HG03457 (cell line): ENCODE results near the gene PANK2.
"Not testable (repeated sequence)": the region's sequence is repeated elsewhere in the genome, so short reads cannot be mapped to it uniquely, and the experiment has no call there.

Experiments used
- ATAC-seq: cut with Tn5 transposase; IDR thresholded peaks from one replicate; pipeline ENCODE4 v1.9.1; 2021; ENCODE audit warnings: moderate number of reproducible peaks; ENCODE audit not compliant: unreplicated experiment

The PANK2 gene

DNA sequence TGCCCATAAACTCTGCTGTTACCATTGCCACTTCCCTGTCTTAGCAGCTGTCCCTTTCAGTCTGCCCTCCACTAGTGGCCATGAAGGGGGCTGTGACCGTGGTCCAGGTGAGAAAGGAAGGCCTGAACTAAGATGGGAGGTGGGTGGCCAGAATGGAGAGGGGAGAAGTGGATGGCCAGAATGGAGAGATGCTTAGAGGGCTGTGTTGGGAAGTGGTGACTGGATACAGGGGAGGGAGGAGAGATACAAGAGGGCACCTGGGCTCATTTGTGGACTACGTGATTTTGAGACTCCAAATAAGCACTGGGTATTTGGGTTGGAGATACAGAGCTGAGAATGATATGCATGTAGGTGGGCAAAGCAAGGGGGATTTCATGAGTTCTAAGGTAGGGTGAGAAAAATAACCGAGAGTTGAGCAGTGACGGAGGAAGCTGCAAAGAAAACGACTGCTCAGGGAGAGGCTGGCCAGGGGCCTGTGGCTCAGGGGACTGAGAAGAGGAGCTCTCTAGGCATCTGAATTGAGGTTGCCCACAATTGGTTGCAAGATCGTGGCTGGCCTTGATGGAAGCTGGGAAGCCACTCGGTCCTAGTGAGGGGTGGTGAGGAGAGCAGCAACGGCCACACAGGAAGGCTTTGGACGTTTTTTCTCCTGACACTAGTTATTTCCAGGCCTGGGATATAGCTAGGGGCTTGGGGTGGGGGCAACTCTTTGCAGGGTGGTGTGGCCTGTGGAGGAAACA is 36.9 kb downstream of the PANK2 start:
- ATAC-seq = no peak

DNA sequence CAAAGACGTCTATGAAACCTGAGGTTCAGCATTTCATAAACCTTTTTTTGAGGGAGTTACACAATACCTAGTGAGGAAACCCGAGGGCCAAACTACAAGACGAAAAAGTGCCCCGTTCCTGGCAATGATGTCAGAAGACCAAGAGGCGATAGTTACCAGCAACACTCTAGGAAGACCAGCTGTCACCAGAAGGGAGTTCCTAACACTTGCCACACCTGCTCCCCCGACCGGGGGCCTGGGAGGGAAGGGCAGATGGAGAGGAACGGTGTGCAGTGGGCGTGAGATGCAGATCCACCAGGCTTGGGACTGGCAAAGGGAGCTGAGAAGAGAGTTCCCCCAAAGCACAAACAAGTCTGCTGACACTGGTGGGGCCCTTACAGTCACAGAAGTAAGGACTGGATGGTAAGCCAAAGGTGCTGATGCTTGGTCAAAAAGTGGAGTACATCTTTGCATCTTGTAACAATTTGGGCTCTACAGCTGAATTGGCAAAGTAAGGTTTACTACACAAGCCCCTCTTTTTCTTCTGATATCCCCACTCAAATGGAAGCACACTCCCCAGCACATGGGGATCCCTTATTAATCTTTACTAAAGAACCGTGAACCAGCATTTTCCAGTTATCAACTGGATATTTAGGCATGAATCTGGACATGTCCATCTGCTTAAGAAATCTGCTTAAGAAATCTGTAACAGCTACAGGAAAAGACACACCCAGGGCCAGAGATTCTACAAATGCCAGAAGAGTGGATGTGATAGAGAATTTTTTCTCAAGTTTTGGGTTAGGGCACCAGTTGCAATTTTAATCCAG is 38.5 kb downstream of the PANK2 start:
- no peak for ATAC-seq

DNA sequence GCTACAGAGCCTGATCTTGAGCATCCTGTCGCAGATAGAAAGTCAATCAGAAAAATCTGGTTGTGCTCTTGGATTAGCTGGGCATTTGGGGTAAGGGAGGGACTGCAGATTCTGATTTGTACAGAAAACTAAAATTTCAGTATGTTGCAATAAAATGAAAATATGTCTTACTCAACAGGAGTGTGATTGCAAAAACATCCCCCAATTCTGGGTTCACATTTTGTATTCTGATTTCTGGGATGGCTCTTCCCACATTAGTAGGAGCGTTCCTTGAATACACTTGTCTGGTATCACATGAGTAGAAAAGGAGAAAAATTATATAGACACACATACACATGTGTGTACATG is 40.5 kb downstream of the PANK2 start:
- ATAC-seq = no peak

DNA sequence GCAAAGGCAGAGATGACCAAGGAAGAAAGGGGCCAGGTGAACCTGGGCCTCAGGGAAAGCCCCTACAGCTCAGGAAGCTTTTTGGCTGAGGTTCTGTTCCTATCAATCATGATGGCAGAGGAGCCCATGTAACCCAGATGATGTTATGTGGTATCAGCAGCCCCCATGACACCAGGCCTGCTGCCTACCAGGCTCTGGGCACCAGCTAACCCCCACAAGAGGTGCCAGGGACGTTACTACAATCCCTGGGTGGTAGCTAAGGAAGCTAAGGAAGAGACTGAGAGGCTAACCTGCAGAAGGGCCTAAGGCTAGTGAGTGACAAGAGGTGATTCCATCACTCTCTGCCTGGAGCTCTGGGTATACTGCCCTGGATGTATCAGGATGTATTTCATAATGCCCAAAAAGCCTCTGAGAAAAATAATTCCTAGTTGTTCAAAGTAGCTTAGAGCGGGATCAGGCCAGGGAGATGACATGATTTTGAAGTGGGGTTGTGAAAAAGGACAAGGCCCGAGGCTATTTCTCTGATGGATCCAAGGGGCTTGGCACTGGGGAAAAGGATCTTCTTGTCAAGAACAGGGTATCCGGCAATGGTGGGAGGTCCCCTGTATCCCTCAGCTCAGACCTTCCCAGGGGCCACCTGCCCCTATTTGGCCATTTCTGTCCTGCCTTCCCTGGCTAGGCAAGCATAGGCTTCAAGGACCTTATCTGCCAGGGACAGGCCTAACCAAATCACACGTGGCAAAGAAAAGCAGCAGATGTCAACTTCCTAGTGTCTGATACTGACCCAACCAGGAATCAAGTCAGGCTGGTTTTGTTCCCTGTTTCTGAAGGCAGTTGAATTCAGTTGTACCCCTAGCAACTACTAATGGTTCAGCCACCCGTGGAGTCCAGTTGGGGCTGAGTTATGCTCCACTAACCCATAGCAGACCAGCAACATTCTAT is 41.3 kb downstream of the PANK2 start:
- no peak for ATAC-seq

DNA sequence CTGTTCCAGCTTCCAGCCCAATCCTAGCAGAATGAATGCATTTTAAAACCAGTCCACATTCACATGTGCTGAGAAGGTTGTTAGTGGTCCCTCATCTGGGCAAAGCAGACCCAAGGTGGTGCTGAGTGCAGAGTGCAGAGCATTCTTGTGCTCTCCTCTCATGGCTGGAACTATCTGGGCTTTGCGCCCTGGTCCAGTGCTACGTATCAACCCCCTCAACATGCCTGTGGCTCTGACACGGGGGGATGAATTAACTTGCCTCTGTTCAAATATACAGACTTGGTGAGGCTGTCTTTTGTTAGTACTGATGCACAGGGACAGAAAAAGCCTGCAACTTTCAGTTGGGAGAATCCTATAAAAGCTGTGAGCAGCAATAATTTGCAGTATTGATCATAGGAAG is 42.5 kb downstream of the PANK2 start:
- ATAC-seq = no peak

DNA sequence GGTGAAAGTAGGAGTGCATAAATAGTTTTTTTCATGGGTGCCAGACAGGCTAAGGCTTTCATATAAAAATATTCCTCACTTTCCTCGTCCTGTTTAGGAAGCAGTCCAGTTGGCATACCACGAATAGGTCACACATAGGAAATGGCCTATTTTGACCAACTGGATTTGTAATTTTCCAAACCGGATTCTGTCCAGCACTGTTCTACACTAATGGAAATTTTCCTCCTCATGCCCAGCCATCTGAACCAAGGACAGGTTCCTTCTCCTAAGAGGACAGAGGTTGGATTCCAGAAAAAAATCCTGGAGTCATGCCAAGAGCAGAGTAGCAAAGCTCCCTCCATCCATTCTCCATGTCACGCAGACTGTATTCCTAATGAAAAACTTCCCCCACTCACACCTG is 43.1 kb downstream of the PANK2 start:
- ATAC-seq = no peak

DNA sequence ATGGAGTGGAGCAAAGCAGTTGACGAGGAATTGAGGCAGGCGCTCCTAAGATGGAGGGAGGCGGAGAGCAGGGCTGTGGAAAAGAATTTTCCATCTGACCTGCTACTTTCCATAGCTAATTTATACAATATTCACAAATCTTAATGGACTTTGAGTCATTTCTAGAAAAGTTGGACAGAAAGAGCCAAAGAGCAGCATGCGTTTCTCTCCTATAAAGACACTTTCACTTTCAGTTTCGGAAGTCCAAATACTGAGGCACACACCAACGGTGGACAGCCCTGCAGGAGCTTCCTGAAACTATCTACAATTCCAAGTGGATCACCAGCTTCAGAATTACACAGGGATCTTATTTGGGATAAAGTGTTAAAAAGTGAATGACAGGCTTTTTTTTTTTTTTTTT is 43.5 kb downstream of the PANK2 start:
- ATAC-seq = no peak

DNA sequence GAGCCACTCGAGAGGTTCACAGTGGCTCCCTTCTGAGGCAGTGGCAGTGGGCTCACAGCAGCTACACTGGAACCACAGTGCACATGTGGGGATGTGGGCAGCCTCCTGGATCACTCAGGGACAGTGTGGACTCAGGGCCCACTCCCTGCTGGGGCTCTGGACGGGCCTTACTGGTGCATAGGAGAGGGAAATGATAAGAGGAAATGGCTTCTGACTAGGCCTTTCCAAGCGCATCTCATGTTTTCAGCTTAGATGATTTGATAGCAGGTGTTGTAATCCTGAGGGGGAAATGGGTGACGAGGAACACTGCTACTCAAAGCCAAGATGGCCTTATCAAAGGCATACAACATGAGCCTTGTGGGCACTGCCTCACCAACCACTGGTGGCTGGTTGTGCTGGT is 44.0 kb downstream of the PANK2 start:
- no peak for ATAC-seq

DNA sequence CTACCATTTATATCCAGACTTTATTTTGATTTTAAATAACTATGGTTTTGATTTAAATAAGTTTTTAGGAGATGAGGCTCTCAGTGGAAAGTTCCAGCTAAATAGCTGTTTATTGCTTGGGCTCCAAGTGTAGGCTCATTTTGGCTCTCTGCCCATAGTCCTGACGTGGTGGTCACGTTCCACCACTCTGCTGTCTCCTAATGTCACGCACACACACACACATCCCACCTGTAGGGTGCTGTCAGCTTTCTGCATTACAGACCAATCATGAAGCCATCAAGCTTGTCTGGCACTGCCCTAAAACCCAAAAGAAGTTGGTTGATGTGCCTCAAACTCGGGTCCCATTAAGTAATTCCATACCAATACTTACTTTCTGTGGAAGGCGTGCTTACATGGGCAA is 45.4 kb downstream of the PANK2 start:
- no peak for ATAC-seq

DNA sequence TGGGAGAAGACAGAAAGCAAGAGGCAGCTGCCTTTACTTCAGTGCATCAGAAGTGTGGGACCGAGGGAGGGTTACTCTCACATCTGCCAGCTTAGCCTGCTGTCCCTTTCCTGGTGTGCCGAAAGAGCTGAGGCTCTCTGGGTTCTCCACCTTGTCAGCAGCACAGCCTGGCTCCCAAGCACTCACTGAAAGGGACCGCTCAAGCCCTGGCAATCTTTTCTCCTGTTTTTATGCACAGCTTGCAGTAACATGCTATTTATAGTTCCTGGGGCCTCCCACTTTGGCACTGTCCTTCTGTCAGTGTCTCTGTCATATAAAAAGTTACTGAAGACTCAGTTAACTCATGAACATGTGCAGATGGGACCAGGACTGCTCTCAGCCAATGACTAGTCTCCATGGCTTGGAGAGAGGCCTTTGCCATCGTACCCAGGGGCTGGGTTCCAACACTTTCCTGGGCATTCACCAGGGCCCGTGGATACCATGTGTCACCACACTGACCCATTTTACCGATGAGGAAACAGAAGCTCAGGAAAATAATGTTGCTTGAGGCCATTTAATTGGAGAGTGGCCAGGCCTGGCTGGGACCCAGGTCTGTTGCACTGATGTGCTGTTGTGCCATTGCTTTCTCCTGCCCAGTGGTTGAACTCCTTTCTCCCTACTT is 46.2 kb downstream of the PANK2 start:
- ATAC-seq = no peak

DNA sequence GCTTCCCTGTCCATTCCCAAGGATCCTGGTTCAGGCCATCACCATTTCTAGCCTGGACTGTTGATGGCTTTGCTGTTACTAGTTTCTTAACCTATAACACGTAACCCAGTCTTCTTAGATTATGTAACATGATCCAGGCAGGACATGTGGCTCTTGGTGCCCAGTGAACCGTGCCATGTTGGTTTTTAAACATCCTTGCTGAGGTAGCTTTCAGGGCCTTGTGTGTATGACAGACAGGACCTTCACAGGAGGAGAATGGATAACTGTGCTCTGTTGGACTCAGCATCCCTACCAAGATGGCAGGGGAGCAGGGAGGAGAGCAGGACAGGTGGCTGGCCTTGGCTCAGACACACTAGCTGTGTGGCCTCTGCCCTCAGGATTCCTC is 46.8 kb downstream of the PANK2 start:
- ATAC-seq = no peak

DNA sequence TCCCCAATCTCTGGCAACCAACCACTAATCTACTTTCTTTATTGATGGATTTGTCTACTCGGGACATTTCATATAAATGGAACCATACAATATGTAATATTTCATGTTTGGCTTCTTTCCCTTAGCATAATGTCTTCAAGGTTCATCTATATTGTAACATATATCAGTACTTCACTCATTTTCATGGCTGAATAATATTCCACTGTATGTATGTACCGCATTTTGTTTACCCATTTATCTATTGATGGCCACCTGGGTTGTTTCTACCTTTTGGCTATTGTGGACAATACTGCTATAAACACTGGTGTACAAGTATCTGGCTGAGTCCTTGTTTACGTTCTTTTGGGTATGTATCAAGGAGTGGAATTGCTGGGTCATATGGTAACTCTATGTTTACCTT is 48.4 kb downstream of the PANK2 start:
- ATAC-seq = no peak

DNA sequence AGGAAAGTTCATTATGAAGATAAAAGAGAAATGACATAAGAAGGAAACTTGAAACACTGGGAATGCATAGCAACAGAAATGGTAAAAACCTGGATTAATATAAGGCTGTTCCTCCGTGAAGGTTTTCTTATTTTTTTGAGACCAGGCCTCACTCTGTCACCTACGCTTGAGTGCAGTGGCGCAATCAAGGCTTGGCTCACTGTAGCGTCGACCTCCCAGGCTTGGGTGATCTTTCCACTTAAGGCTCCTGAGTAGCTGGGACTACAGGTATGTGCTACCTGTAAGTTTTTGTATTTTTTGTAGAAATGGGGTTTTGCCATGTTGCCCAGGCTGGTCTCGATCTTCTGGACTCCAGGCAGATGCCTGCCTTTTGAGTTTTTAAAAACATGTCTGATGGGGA is 51.7 kb downstream of the PANK2 start:
- ATAC-seq = no peak

DNA sequence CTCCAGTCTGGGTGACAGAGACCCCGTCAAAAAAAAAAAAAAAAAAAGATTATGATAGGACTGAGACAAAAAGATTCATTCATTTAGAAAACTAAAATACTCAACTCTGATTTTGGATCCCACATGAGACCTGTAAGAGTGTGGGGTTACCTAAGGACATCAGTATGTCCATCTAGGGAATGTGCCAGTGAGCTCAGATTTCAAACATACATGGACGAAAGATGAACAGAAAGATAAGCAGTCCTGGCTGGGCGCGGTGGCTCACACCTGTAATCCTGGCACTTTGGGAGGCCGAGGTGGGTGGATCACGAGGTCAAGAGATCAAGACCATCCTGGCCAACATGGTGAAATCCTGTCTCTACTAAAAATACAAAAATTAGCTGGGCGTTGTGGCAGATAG is 57.5 kb downstream of the PANK2 start:
- ATAC-seq = not testable (repeated sequence)

DNA sequence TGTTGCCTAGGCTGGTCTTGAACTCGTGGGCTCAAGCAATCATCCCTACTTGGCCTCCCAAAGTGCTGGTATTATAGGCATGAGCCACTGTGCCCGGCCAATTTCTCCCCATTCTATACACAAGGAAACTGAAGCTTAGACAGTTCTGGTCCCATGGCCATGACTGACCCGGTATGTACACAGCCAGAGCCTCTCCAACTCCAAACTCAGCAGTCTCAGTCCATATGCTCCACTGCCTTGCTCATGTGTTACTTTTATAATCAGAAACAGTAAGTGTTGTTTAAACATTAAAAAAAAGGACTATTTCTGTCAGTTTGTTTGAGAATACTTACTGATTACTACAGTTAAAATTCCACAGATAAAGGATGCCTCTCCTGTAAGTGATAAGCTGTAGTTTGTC is 75.5 kb downstream of the PANK2 start:
- no peak for ATAC-seq

DNA sequence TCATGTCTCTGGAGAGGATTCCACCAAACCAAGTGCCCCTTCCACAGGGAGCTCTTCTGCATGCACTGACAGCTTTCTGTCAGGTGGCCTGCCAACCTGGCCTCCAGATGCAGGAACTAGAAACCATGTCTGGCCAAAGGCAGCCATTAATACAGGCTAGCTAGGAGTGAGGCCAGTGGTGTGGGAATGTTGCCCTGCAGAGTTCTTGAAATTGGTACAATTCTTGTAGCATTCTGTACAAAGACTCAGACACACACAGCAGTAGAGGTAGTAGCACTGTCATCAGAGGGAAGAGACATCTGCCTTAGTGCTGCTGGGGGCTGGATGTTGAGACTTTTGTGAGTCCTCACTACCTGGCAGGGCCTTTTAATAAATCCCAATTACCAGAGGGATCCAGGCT is 77.4 kb downstream of the PANK2 start:
- no peak for ATAC-seq

DNA sequence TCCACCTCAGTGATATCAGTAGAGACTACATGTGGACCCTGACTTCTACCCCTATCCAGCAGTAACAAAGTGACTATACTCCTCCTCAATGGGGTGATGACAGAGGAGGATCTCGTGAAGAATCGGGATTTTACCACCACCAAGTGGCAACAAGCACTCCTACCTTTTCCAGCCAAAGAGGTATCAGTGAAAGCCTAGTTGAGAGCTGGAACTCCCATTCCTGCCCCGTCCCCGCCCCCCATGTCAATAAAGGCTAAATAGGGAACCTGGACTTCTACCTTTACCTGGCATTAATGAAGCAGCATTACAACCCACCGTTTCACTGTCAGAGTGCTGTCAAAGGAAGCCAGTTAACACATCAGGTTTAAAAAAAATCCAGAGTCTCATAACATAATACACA is 80.8 kb downstream of the PANK2 start:
- no peak for ATAC-seq

DNA sequence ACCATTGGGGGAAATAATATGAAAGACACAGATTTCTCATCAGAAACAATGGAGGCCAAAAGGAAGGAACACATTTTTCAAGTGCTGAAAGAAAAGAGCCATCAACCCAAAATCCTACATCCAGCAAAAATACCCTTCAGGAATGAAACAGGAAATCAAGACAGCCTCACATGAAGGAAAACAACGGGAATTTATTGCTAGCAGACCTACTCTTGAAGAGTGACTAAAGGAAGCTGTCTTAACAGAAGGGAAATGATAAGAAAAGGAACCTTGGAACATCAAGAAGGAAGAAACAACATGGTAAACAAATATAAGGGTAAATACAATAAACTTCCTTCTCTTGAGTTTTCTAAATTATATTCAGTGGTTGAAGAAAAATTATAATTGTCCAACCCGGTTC is 82.0 kb downstream of the PANK2 start:
- ATAC-seq = no peak

DNA sequence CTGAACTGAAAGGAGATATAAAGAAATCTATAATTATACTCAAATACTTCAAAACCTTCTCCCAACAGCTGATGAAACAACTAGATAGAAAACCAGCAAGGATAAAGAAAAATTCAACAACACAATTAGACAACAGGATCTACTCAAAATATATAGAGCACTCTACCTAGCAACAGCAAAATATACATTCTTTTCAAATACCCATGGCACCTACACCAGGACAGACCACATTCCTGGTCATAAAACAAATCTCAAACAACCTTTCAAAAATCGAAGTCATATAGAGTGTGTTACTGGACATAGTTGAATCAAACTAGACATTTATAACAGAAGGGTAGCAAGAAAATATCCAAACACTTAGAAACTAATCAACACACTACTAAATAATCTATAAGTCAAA is 83.0 kb downstream of the PANK2 start:
- ATAC-seq = no peak

DNA sequence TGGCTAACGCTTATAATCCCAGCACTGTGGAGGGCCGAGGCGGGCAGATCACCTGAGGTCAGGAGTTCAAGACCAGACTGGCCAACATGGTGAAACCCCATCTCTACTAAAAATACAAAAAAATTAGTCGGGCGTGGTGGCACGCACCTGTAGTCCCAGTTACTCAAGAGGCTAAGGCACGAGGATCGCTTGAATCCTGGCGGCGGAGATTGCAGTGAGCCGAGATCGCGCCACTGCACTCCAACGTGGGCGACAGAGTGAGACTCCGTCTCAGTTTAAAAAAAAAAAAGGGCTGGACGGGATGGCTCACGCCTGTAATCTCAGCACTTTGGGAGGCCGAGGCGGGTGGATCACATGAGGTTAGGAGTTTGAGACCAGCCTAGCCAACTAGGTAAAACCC is 83.4 kb downstream of the PANK2 start:
- not testable (repeated sequence) for ATAC-seq

DNA sequence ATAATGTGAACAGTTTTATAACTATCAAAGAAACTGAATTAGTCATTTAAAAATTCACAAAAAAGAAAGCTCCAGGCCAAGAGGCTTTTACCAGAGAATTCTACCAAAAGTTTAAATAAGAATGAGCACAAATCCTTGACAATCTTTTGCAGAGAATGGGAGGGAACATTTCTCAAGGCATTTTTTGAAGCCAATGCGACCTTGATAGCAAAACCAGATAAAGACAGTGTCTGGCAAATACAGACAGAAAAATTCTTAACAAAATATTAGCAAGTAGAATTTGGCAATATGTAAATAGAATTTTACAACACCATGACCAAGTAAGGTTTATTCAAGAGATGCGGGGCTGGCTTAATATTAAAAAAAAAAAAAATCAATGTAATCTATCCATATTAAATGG is 84.5 kb downstream of the PANK2 start:
- ATAC-seq = no peak
